ENCODE data around the gene AGMO. TPM values are rescaled to one million over a fixed set of nuclear protein-coding genes. Genes with fewer than 3 reads are reported as not detected.

The AGMO gene
- 10 to 100 TPM in 1 of 2 donors, under 1 TPM in 1; 0.27 to 13.5 TPM for total RNA-seq

GRCh38 chr7:15561835-15562234, at the start of gene AGMO:
TSS of gene AGMO (minus strand) at chr7:15562015.
- Histone ChIP-seq H3K36me3 (no peaks in the 10 kb centered on the region), H3K4me3 (no peak within 1 kb of the TSS), H3K9me3 (no peaks in the 10 kb centered on the region), H3K27ac (no peak within 1 kb of the TSS), H3K4me1 (replicated peaks) (no peaks in the 10 kb centered on the region), H3K27me3 (replicated peaks; ENCODE audit: insufficient read depth) (no peaks in the 10 kb centered on the region)
- intact Hi-C loops (cut with DNase I) = no loop called here
- 70% methylated on average over 5 of the region's 5 CpGs for WGBS
- no peak for DNase-seq (ENCODE audit: low spot score)
- no peak for TF ChIP-seq POLR2AphosphoS5 (IDR thresholded peaks at IDR 0.05)
- no peak for TF ChIP-seq POLR2A (IDR thresholded peaks at IDR 0.05)
- TF ChIP-seq CTCF (IDR thresholded peaks at IDR 0.05) = no peak

GRCh38 chr7:15610503-15610902, 48.7 kb upstream of the AGMO start:
- Histone ChIP-seq H3K4me1 (replicated peaks) (no peaks in the 10 kb centered on the region), H3K27me3 (replicated peaks; ENCODE audit: insufficient read depth) (no peaks in the 10 kb centered on the region), H3K9me3 (no peaks in the 10 kb centered on the region), H3K27ac (no peak overlapping the region), H3K36me3 (no peaks in the 10 kb centered on the region), H3K4me3 (no peak overlapping the region)
- 93% methylated on average over 2 of the region's 2 CpGs for WGBS
- no peak for TF ChIP-seq POLR2AphosphoS5 (IDR thresholded peaks at IDR 0.05)
- TF ChIP-seq POLR2A (IDR thresholded peaks at IDR 0.05) = no peak
- no peak for TF ChIP-seq CTCF (IDR thresholded peaks at IDR 0.05)
- intact Hi-C loops (cut with DNase I) = no loop called here
- no peak for DNase-seq (ENCODE audit: low spot score)

GRCh38 chr7:15609287-15609686, 47.5 kb upstream of the AGMO start:
- no peaks in the 10 kb centered on the region for H3K27me3 ChIP-seq (replicated peaks; ENCODE audit: insufficient read depth)
- no peaks in the 10 kb centered on the region for H3K4me1 ChIP-seq (replicated peaks)
- no peak overlapping the region for H3K4me3 ChIP-seq
- intact Hi-C loops (cut with DNase I) = no loop called here
- H3K36me3 ChIP-seq = no peaks in the 10 kb centered on the region
- 85% methylated on average over 2 of the region's 2 CpGs for WGBS
- DNase-seq (ENCODE audit: low spot score) = no peak
- H3K27ac ChIP-seq = no peak overlapping the region
- TF ChIP-seq POLR2AphosphoS5 (IDR thresholded peaks at IDR 0.05) (no peak), CTCF (IDR thresholded peaks at IDR 0.05) (no peak), POLR2A (IDR thresholded peaks at IDR 0.05) (no peak)
- H3K9me3 ChIP-seq = no peaks in the 10 kb centered on the region

GRCh38 chr7:15607529-15608210, 45.9 kb upstream of the AGMO start:
- 76% methylated on average over 5 of the region's 5 CpGs for WGBS
- intact Hi-C loops (cut with DNase I) = no loop called here
- no peak for DNase-seq (ENCODE audit: low spot score)
- Histone ChIP-seq H3K27ac (no peak overlapping the region), H3K4me1 (replicated peaks) (no peaks in the 10 kb centered on the region), H3K27me3 (replicated peaks; ENCODE audit: insufficient read depth) (no peaks in the 10 kb centered on the region), H3K4me3 (no peak overlapping the region), H3K9me3 (no peaks in the 10 kb centered on the region), H3K36me3 (no peaks in the 10 kb centered on the region)
- TF ChIP-seq POLR2A (IDR thresholded peaks at IDR 0.05) = no peak
- TF ChIP-seq POLR2AphosphoS5 (IDR thresholded peaks at IDR 0.05) = no peak
- no peak for TF ChIP-seq CTCF (IDR thresholded peaks at IDR 0.05)

GRCh38 chr7:15606561-15606960, 44.7 kb upstream of the AGMO start:
- Histone ChIP-seq H3K9me3 (no peaks in the 10 kb centered on the region), H3K27ac (no peak overlapping the region), H3K4me1 (replicated peaks) (no peaks in the 10 kb centered on the region), H3K4me3 (no peak overlapping the region), H3K36me3 (no peaks in the 10 kb centered on the region), H3K27me3 (replicated peaks; ENCODE audit: insufficient read depth) (no peaks in the 10 kb centered on the region)
- 79% methylated on average over 3 of the region's 3 CpGs for WGBS
- DNase-seq (ENCODE audit: low spot score) = no peak
- TF ChIP-seq POLR2AphosphoS5 (IDR thresholded peaks at IDR 0.05) = no peak
- no peak for TF ChIP-seq CTCF (IDR thresholded peaks at IDR 0.05)
- TF ChIP-seq POLR2A (IDR thresholded peaks at IDR 0.05) = no peak
- intact Hi-C loops (cut with DNase I) = no loop called here

All from prostate gland (tissue), 2 donors.